GM19372 (cell line): ENCODE data around the gene SLX9.

Source experiments
- ATAC-seq: cut with Tn5 transposase; IDR thresholded peaks from one replicate; pipeline ENCODE4 v1.9.1; 2021; ENCODE audit warnings: mild to moderate bottlenecking, low read depth, moderate library complexity; ENCODE audit not compliant: unreplicated experiment

SLX9 gene

GRCh38 chr21:44943686-44944550, 4.1 kb downstream of the SLX9 start:
- ATAC-seq: no peak

- no peak for ATAC-seq
These were observed 4.8 kb downstream of the SLX9 start for GRCh38 chr21:44944596-44944995.

GRCh38 chr21:44946254-44947041, 6.6 kb downstream of the SLX9 start:
- no peak for ATAC-seq

GRCh38 chr21:44947111-44947929, 7.5 kb downstream of the SLX9 start:
- ATAC-seq: no peak

- no peak for ATAC-seq
These were observed 8.1 kb downstream of the SLX9 start for GRCh38 chr21:44947930-44948331.

GRCh38 chr21:44948426-44949120, 8.7 kb downstream of the SLX9 start:
- no peak for ATAC-seq

GRCh38 chr21:44949161-44949778, 9.4 kb downstream of the SLX9 start:
- no peak for ATAC-seq

GRCh38 chr21:44949779-44950198, 10.0 kb downstream of the SLX9 start:
- no peak for ATAC-seq

GRCh38 chr21:44950351-44950750, 10.5 kb downstream of the SLX9 start:
- ATAC-seq: no peak

- ATAC-seq: no peak
These were observed 11.5 kb downstream of the SLX9 start for GRCh38 chr21:44951186-44951915.

GRCh38 chr21:44952116-44952928, 12.5 kb downstream of the SLX9 start:
- no peak for ATAC-seq

- no peak for ATAC-seq
These were observed 13.2 kb downstream of the SLX9 start for GRCh38 chr21:44952929-44953627.

- no peak for ATAC-seq
These were observed 13.8 kb downstream of the SLX9 start for GRCh38 chr21:44953628-44954021.

- ATAC-seq: no peak
These were observed 14.5 kb downstream of the SLX9 start for GRCh38 chr21:44954281-44954771.

GRCh38 chr21:44955141-44955797, 15.4 kb downstream of the SLX9 start:
- ATAC-seq: no peak

GRCh38 chr21:44955798-44956175, 16.0 kb downstream of the SLX9 start:
- ATAC-seq: no peak
